ENCODE results near the gene TCEANC.

Gene TCEANC

DNA sequence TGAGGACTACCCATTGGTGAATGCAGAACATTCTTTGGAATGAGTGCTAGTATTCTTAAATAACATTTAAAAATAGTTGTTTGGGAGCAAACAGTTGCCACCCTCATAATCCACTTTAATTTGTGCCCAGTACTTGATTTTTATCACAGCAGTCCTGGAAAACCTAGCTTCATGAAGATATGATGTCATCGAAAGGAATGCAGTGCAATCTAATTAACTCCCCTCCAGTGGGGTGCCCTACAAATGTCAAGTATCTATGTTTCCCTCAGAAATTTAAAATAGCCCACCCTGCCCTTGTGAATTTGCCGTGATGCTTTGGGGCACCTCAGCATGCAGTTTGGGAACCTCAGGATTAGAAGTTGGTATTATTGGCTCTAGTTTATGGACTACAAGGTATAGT, 41.4 kb downstream of the TCEANC start:
- peak; percentile 24; the same call in 2 of the 3 replicates for ATAC-seq
- TF ChIP-seq, protein P1, sequence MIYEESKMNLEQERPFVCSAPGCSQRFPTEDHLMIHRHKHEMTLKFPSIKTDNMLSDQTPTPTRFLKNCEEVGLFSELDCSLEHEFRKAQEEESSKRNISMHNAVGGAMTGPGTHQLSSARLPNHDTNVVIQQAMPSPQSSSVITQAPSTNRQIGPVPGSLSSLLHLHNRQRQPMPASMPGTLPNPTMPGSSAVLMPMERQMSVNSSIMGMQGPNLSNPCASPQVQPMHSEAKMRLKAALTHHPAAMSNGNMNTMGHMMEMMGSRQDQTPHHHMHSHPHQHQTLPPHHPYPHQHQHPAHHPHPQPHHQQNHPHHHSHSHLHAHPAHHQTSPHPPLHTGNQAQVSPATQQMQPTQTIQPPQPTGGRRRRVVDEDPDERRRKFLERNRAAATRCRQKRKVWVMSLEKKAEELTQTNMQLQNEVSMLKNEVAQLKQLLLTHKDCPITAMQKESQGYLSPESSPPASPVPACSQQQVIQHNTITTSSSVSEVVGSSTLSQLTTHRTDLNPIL (CRISPR knock-in tag; IDR thresholded peaks at IDR 0.05; ENCODE audit: low read depth), result peak; percentile 53; the same call in 1 of the 2 replicates
- peak; percentile 49 for TF ChIP-seq ISL1 (CRISPR knock-in tag; IDR thresholded peaks at IDR 0.05)
- TF ChIP-seq, protein P2, sequence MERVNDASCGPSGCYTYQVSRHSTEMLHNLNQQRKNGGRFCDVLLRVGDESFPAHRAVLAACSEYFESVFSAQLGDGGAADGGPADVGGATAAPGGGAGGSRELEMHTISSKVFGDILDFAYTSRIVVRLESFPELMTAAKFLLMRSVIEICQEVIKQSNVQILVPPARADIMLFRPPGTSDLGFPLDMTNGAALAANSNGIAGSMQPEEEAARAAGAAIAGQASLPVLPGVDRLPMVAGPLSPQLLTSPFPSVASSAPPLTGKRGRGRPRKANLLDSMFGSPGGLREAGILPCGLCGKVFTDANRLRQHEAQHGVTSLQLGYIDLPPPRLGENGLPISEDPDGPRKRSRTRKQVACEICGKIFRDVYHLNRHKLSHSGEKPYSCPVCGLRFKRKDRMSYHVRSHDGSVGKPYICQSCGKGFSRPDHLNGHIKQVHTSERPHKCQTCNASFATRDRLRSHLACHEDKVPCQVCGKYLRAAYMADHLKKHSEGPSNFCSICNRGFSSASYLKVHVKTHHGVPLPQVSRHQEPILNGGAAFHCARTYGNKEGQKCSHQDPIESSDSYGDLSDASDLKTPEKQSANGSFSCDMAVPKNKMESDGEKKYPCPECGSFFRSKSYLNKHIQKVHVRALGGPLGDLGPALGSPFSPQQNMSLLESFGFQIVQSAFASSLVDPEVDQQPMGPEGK (CRISPR knock-in tag; IDR thresholded peaks at IDR 0.05; ENCODE audit: borderline replicate concordance), result no peak
- TF ChIP-seq, protein P3, sequence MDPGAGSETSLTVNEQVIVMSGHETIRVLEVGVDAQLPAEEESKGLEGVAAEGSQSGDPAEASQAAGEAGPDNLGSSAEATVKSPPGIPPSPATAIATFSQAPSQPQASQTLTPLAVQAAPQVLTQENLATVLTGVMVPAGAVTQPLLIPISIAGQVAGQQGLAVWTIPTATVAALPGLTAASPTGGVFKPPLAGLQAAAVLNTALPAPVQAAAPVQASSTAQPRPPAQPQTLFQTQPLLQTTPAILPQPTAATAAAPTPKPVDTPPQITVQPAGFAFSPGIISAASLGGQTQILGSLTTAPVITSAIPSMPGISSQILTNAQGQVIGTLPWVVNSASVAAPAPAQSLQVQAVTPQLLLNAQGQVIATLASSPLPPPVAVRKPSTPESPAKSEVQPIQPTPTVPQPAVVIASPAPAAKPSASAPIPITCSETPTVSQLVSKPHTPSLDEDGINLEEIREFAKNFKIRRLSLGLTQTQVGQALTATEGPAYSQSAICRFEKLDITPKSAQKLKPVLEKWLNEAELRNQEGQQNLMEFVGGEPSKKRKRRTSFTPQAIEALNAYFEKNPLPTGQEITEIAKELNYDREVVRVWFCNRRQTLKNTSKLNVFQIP (CRISPR knock-in tag; IDR thresholded peaks at IDR 0.05; ENCODE audit: borderline replicate concordance, low read depth), result no peak
- TF ChIP-seq ZFP30 (CRISPR knock-in tag; IDR thresholded peaks at IDR 0.05), result no peak
- no peak for TF ChIP-seq PPARA (CRISPR knock-in tag; IDR thresholded peaks at IDR 0.05; ENCODE audit: borderline replicate concordance)
- 0 out of 2 replicates have a peak, but pooled peaks have one; percentile 22 for TF ChIP-seq SNAI2 (CRISPR knock-in tag; IDR thresholded peaks at IDR 0.05)

DNA sequence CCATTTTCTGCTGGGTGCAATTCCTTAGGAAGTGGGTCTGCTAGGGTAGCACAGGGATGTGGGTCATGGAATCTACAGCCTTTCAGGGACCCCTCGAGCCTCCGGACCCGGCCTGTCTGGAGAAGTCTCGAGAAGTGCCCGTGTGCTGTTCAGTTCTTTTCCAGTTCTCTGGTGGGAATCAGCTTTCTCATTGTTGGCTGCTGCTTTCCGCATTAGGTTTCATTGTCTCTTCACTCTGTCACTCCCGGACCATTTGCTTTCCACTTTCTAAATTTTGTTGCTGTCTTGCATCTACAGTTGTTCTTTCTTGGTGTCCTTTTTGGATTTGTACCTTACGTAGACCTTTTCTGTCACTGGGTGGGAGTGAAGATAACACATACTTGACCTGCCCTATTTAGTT, 42.0 kb downstream of the TCEANC start:
- TF ChIP-seq ZC3H10 (CRISPR knock-in tag; IDR thresholded peaks at IDR 0.05) (no peak), CSDC2 (CRISPR knock-in tag; IDR thresholded peaks at IDR 0.05) (no peak), RARB (CRISPR knock-in tag; IDR thresholded peaks at IDR 0.05) (no peak), TOX (CRISPR knock-in tag; IDR thresholded peaks at IDR 0.05; ENCODE audit: borderline replicate concordance) (no peak), PPARA (CRISPR knock-in tag; IDR thresholded peaks at IDR 0.05; ENCODE audit: borderline replicate concordance) (no peak), SNAI2 (CRISPR knock-in tag; IDR thresholded peaks at IDR 0.05) (no peak), ZFP3 (CRISPR knock-in tag; IDR thresholded peaks at IDR 0.05) (no peak), GLIS3 (CRISPR knock-in tag; IDR thresholded peaks at IDR 0.05) (no peak), TCF4 (CRISPR knock-in tag; IDR thresholded peaks at IDR 0.05; ENCODE audit: borderline replicate concordance) (no peak), ISL1 (CRISPR knock-in tag; IDR thresholded peaks at IDR 0.05) (no peak), ZNF70 (CRISPR knock-in tag; IDR thresholded peaks at IDR 0.05) (no peak), BACH2 (CRISPR knock-in tag; IDR thresholded peaks at IDR 0.05; ENCODE audit: borderline replicate concordance) (no peak), ESRRG (CRISPR knock-in tag; IDR thresholded peaks at IDR 0.05) (no peak), ZFP30 (CRISPR knock-in tag; IDR thresholded peaks at IDR 0.05) (no peak), ZNF8 (CRISPR knock-in tag; IDR thresholded peaks at IDR 0.05) (no peak), OSR1 (CRISPR knock-in tag; IDR thresholded peaks at IDR 0.05) (no peak)
- TF ChIP-seq, protein P3 (CRISPR knock-in tag; IDR thresholded peaks at IDR 0.05; ENCODE audit: borderline replicate concordance, low read depth), result no peak
- TF ChIP-seq, protein P2 (CRISPR knock-in tag; IDR thresholded peaks at IDR 0.05; ENCODE audit: borderline replicate concordance), result no peak
- TF ChIP-seq, protein P4, sequence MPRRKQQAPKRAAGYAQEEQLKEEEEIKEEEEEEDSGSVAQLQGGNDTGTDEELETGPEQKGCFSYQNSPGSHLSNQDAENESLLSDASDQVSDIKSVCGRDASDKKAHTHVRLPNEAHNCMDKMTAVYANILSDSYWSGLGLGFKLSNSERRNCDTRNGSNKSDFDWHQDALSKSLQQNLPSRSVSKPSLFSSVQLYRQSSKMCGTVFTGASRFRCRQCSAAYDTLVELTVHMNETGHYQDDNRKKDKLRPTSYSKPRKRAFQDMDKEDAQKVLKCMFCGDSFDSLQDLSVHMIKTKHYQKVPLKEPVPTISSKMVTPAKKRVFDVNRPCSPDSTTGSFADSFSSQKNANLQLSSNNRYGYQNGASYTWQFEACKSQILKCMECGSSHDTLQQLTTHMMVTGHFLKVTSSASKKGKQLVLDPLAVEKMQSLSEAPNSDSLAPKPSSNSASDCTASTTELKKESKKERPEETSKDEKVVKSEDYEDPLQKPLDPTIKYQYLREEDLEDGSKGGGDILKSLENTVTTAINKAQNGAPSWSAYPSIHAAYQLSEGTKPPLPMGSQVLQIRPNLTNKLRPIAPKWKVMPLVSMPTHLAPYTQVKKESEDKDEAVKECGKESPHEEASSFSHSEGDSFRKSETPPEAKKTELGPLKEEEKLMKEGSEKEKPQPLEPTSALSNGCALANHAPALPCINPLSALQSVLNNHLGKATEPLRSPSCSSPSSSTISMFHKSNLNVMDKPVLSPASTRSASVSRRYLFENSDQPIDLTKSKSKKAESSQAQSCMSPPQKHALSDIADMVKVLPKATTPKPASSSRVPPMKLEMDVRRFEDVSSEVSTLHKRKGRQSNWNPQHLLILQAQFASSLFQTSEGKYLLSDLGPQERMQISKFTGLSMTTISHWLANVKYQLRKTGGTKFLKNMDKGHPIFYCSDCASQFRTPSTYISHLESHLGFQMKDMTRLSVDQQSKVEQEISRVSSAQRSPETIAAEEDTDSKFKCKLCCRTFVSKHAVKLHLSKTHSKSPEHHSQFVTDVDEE (CRISPR knock-in tag; IDR thresholded peaks at IDR 0.05), result no peak
- TF ChIP-seq, protein P1 (CRISPR knock-in tag; IDR thresholded peaks at IDR 0.05; ENCODE audit: low read depth), result no peak
- ATAC-seq, result no peak
